HAP-1 (cell line): ENCODE results near the gene ZSCAN20.
A peak's percentile ranks its signal among the peaks of the same experiment; 100 is the strongest.

ENCODE experiments used
- DNase-seq, 2 experiments: peaks; one replicate each; pipeline ENCODE4 v3.0.0-alpha.2; 2016 to 2020; ENCODE audit warnings: low spot score in 2 of 2
- H3K27me3 ChIP-seq: fragments of 250-450 bp; sonication (Bioruptor Pico); 2 replicates; pipeline ENCODE4 v1.5.1; 2020; ENCODE audit warnings: low read depth, mild to moderate bottlenecking, moderate library complexity
- H3K36me3 ChIP-seq: fragments of 250-450 bp; sonication (Bioruptor Pico); replicated peaks from 2 replicates; pipeline ENCODE4 v1.5.1; 2020; ENCODE audit warnings: mild to moderate bottlenecking
- H3K4me1 ChIP-seq: fragments of 250-450 bp; sonication (Bioruptor Pico); 2 replicates; pipeline ENCODE4 v1.5.1; 2020; ENCODE audit warnings: mild to moderate bottlenecking
- H3K4me3 ChIP-seq: fragments of 250-450 bp; sonication (Bioruptor Pico); 2 replicates; pipeline ENCODE4 v1.5.1; 2020; ENCODE audit warnings: mild to moderate bottlenecking, moderate library complexity
- H3K9me3 ChIP-seq: fragments of 250-450 bp; sonication (Bioruptor Pico); 2 replicates; pipeline ENCODE4 v1.5.1; 2020; ENCODE audit warnings: mild to moderate bottlenecking, moderate library complexity
- in situ Hi-C: fragments of 300-500 bp; cut with MboI; formaldehyde crosslinking; loops from 3 replicates; pipeline ENCODE4 v1.14.3; 2020; ENCODE audit warnings: low sequenced_read_pairs, inconsistent platforms, mixed read lengths

The ZSCAN20 gene

GRCh38 chr1:33436557-33437285 lies 35.7 kb upstream of the ZSCAN20 start:
- H3K36me3 ChIP-seq, result no peaks in the 10 kb centered on the region
- no peak overlapping the region for H3K4me3 ChIP-seq
- no peaks in the 10 kb centered on the region for H3K9me3 ChIP-seq
- H3K4me1 ChIP-seq, result no peaks in the 10 kb centered on the region
- H3K27me3 ChIP-seq, result peaks cover 10% of the 10 kb centered on the region
- no peak for DNase-seq
- in situ Hi-C loops, result no loop called here

DNA sequence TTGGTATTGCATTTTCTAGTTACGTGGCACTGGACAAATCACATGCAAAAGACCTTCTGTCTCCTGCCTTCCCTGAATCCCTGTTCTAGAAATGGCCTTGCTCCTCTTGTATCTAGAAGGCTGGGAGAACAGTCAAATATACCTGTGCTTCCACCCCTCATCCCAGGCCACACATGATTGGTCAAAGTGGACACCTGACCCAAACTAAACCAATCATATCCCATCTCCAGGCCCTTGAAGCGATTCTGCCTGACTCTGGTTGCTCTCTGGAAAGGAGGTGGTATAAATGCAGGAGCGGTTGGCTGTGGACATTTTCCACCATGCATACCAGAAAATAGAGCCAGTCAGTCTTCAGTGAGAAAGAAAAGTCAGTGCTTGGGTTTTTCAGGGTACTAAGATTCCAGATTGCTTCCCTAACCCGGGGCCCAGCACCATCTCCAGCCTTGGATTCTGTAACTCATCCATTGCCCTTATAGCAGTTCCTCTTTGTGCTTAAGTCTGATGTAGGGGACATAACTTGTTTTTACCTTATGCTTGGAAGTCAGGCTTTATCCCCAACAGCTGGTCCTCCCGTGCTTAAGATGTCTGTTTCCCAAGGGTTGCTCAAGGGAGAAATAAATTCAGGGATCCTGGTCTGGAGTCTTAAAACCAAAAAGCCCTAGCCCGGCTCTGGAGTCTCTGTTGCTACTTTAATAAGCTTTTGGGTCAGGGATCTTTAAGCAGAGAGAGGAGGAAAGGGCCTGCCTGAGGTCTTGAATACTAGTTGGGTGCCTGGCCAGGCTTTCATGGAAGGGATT lies 33.9 kb upstream of the ZSCAN20 start:
- H3K9me3 ChIP-seq, result no peaks in the 10 kb centered on the region
- DNase-seq, result no peak
- peaks cover 12% of the 10 kb centered on the region for H3K27me3 ChIP-seq
- H3K4me1 ChIP-seq, result no peaks in the 10 kb centered on the region
- H3K4me3 ChIP-seq, result no peak overlapping the region
- no peaks in the 10 kb centered on the region for H3K36me3 ChIP-seq
- in situ Hi-C loops, result no loop called here

DNA sequence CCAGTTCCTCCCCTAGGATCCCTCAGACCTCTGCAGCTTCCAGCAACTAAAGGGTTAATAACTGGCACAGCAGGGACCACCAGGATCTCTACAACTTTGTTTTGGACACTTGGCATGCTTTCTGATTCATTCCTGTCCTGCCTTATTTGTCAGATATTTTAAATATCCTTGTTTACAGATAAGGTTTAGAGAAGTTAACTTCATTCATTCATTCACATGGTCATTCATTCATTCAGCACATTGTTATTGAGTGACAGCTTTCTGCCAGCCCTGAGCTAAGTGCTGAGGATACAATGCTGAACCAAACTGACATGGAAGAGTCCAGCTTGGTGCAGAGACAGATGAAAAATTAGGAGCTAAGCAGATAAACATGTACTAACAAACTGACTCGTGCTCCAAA lies 32.8 kb upstream of the ZSCAN20 start:
- DNase-seq, result no peak
- H3K4me3 ChIP-seq, result no peak overlapping the region
- no peaks in the 10 kb centered on the region for H3K4me1 ChIP-seq
- H3K9me3 ChIP-seq, result no peaks in the 10 kb centered on the region
- H3K36me3 ChIP-seq, result no peaks in the 10 kb centered on the region
- in situ Hi-C loops, result no loop called here
- H3K27me3 ChIP-seq, result peaks cover 12% of the 10 kb centered on the region

DNA sequence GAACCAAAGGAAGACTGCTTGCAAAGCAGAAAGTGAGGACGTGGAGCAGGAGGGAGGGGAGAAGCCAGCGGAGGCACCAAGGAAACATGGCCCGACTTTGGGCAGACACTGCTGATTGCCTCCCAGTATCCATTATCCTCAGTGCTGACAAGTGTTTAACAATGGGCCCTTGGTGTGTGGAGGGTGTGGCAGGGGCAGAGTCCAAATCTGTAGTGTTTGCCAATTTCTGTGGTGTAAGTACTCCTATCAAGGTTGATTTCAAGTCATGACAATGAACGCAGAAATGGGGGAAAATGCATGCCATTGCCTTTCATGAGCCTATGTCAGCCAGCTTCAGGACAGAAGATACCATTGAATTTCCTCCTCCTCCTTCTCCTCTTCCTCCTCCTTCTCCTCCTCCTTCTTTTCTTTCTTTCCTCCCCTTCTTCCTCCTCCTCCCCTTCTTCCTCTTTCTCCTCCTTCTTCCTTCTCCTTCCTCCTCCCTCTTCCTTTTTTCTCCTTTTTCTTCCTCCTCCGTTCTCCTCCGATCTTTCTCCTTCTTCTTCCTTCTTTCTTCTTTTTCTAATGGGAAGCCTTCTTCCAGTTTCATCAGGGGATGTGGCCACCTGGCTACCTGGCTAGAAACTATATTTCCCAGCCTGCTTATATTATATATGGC lies 31.2 kb upstream of the ZSCAN20 start:
- Histone ChIP-seq H3K9me3 (no peaks in the 10 kb centered on the region), H3K36me3 (no peaks in the 10 kb centered on the region), H3K27me3 (peaks cover 12% of the 10 kb centered on the region), H3K4me1 (no peaks in the 10 kb centered on the region), H3K4me3 (no peak overlapping the region)
- DNase-seq, result no peak
- in situ Hi-C loops, result no loop called here

GRCh38 chr1:33442141-33442540 lies 30.3 kb upstream of the ZSCAN20 start:
- Histone ChIP-seq H3K4me1 (no peaks in the 10 kb centered on the region), H3K9me3 (no peaks in the 10 kb centered on the region), H3K36me3 (no peaks in the 10 kb centered on the region), H3K4me3 (no peak overlapping the region), H3K27me3 (peaks cover 12% of the 10 kb centered on the region)
- in situ Hi-C loops, result no loop called here
- DNase-seq, result no peak

GRCh38 chr1:33443080-33443704 lies 29.3 kb upstream of the ZSCAN20 start:
- no peaks in the 10 kb centered on the region for H3K36me3 ChIP-seq
- in situ Hi-C loops, result no loop called here
- no peak overlapping the region for H3K4me3 ChIP-seq
- no peaks in the 10 kb centered on the region for H3K9me3 ChIP-seq
- peaks cover 12% of the 10 kb centered on the region for H3K27me3 ChIP-seq
- H3K4me1 ChIP-seq, result no peaks in the 10 kb centered on the region
- DNase-seq, result no peak

- Histone ChIP-seq H3K4me3 (no peak overlapping the region), H3K9me3 (no peaks in the 10 kb centered on the region), H3K27me3 (peaks cover 16% of the 10 kb centered on the region), H3K4me1 (no peaks in the 10 kb centered on the region), H3K36me3 (no peaks in the 10 kb centered on the region)
- DNase-seq, result no peak
- in situ Hi-C loops, result no loop called here
Measured at GRCh38 chr1:33443705-33444180, 28.7 kb upstream of the ZSCAN20 start.

GRCh38 chr1:33445108-33445507 lies 27.3 kb upstream of the ZSCAN20 start:
- H3K9me3 ChIP-seq, result no peaks in the 10 kb centered on the region
- H3K4me3 ChIP-seq, result no peak overlapping the region
- no peak for DNase-seq
- no peaks in the 10 kb centered on the region for H3K36me3 ChIP-seq
- peaks cover 29% of the 10 kb centered on the region for H3K27me3 ChIP-seq
- in situ Hi-C loops, result no loop called here
- H3K4me1 ChIP-seq, result no peaks in the 10 kb centered on the region

DNA sequence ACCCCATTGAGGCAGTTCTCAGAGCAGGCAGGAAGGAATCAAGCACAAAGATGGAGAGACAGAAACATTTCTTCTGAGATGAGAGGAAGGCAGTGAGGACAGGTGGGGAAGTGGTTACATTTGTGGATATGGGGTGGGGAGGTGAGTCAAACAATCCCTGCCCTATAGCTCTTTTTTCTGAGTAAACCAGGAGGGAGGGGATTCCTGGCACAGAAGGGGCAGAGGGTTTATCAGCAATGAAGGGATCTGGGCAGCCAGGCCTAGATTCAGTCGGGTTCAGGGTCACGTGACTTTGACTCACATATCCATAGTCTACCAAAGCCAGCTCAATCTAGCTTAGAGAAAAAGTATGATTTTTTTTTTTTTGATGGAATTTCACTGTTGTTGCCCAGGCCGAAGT lies 25.9 kb upstream of the ZSCAN20 start:
- in situ Hi-C loops, result no loop called here
- no peaks in the 10 kb centered on the region for H3K36me3 ChIP-seq
- no peak overlapping the region for H3K4me3 ChIP-seq
- peaks cover 33% of the 10 kb centered on the region for H3K27me3 ChIP-seq
- no peaks in the 10 kb centered on the region for H3K4me1 ChIP-seq
- H3K9me3 ChIP-seq, result no peaks in the 10 kb centered on the region; the same call in 1 of the 2 replicates
- DNase-seq, result no peak

DNA sequence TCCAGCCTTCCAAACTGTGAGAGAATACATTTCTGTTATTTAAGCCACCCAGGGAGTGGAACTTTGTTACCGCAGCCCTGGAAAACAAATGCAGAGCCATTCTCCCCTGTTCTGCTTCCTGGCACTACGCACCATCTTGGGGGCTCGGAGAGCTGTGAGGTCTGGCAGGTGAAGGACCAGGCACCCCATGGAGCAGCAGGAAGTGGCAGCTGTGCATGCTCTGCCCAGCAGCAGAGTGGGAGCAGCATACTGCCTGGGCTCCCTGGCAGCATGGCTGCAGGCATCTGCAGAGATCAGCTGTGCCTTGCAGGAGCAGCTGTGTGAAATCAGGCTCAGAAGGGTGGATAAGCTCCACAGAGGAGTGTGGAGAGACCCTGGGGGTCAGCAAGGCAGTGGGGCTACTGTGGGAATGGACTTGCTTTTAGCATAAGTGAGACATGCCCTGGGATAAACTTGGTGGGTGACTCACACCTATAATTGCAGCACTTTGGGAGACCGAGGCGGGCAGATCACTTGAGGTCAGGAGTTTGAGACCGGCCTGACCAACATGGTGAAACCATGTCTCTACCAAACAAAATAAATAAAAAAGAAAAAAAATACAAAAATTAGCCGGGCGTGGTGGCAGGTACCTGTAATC lies 17.7 kb upstream of the ZSCAN20 start:
- in situ Hi-C loops, result no loop called here
- Histone ChIP-seq H3K4me1 (no peaks in the 10 kb centered on the region), H3K36me3 (no peaks in the 10 kb centered on the region), H3K27me3 (peaks cover 18% of the 10 kb centered on the region), H3K4me3 (no peak overlapping the region), H3K9me3 (no peaks in the 10 kb centered on the region; the same call in 1 of the 2 replicates)
- DNase-seq, result no peak

- peak; percentile 59 to 60 for DNase-seq
- Histone ChIP-seq H3K27me3 (peaks cover 7% of the 10 kb centered on the region; the same call in 1 of the 2 replicates), H3K4me3 (no peak overlapping the region), H3K9me3 (no peaks in the 10 kb centered on the region; the same call in 1 of the 2 replicates), H3K36me3 (no peaks in the 10 kb centered on the region), H3K4me1 (no peaks in the 10 kb centered on the region)
- in situ Hi-C loops, result no loop called here
Measured at GRCh38 chr1:33455539-33456501, 16.6 kb upstream of the ZSCAN20 start.

DNA sequence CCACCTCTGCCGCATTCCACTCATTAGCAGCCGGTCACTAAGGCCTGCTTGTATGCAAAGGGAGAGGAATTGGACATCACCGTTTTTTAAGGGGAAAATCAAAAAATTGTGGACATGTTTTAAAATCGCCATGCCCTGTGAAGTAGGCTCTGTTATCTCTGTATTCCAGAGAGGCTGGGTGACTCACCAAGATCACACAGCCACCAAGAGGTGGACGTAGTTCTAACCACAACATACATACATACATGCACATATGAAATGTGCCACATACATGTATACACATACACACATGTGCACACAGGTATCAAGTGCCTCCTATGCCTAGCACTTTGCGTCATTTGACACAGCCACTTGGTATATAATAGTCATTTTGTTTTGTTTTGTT lies 16.0 kb upstream of the ZSCAN20 start:
- Histone ChIP-seq H3K4me1 (no peaks in the 10 kb centered on the region), H3K4me3 (no peak overlapping the region), H3K9me3 (no peaks in the 10 kb centered on the region; the same call in 1 of the 2 replicates), H3K27me3 (peaks cover under 1% of the 10 kb centered on the region; the same call in 1 of the 2 replicates), H3K36me3 (no peaks in the 10 kb centered on the region)
- no peak for DNase-seq
- in situ Hi-C loops, result no loop called here
